Activated CD4-positive, alpha-beta T cell treated with anti-CD3 and anti-CD28 coated beads, Interleukin-2, amount 10 ng/mL, durations not matched to agents 7 days and 5 days (primary cell): ENCODE data around the gene ANO2. TPM values are rescaled to one million over a fixed set of nuclear protein-coding genes. Genes with fewer than 3 reads are reported as not detected.

Source experiments
- CTCF ChIA-PET: fragments of 350-600 bp; sonication (Branson Sonifier 250); formaldehyde crosslinking; loops from one replicate; lab custom pipeline; 2021; ENCODE audit warnings: antibody characterized with exemption; lab: Charles Lee
- POLR2A ChIA-PET: fragments of 350-600 bp; sonication (Branson Sonifier 250); formaldehyde crosslinking; loops from one replicate; lab custom pipeline; 2021; ENCODE audit warnings: antibody characterized with exemption; lab: Charles Lee
- DNase-seq: peaks from one replicate; pipeline ENCODE4 v3.0.0-alpha.2; 2020
- H3K27ac Mint-ChIP-seq: one replicate; pipeline ENCODE4 v1.8.0; 2021; ENCODE audit warnings: mild to moderate bottlenecking, moderate library complexity, mixed read lengths
- H3K27me3 Mint-ChIP-seq: one replicate; pipeline ENCODE4 v1.8.0; 2021; ENCODE audit warnings: mixed read lengths
- H3K36me3 Mint-ChIP-seq: one replicate; pipeline ENCODE4 v1.8.0; 2021; ENCODE audit warnings: low read depth, mixed read lengths
- H3K4me1 Mint-ChIP-seq: one replicate; pipeline ENCODE4 v1.8.0; 2021; ENCODE audit warnings: mixed read lengths
- H3K4me3 Mint-ChIP-seq: one replicate; pipeline ENCODE4 v1.8.0; 2021; ENCODE audit warnings: mild to moderate bottlenecking, moderate library complexity, mixed read lengths
- H3K9me3 Mint-ChIP-seq: one replicate; pipeline ENCODE4 v1.8.0; 2021; ENCODE audit warnings: mixed read lengths
- total RNA-seq, 2 experiments: library from RNA; stranded (reverse); gene quantifications; one replicate each; pipeline ENCODE4 v1.2.3, GENCODE V29; 2021

ANO2 gene
- total RNA-seq, 2 experiments from 2014 or later = not detected

DNA sequence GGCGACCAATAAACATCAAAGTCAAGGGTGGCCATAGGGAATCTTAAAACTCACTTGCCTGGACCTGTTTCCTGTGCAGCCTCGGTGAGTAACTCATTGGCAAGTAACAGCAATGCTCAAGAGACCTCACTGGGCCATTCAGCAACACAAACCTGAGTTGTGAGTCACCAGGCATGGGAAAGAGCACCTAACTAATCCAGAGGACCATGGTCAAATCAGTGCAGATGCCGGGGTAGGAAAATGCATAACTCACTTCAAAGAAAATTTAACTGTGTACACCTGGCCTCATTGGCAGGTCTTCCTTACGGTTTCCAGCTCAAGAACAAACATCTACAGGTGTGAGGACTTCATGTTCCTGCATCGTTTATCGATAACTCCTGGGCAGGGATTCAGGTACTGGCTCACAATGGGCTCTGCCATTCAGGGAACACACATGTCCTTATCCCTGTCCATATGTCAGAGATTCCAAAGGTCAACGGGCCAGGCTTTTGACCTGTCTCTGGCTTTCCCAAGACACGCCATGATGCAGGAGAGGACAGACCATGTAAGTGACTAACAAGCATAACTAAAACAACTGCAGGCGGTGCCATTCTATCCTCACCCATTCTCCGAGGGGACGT lies 211.8 kb downstream of the ANO2 start:
- Mint-ChIP-seq H3K27ac (no peak overlapping the region), H3K4me1 (peaks cover 5% of the 10 kb centered on the region), H3K27me3 (no peaks in the 10 kb centered on the region), H3K4me3 (no peak overlapping the region), H3K9me3 (no peaks in the 10 kb centered on the region), H3K36me3 (no peaks in the 10 kb centered on the region)
- no peak for DNase-seq
- CTCF ChIA-PET = interaction anchor here (1.2 to 2.2 kb wide), 2 partner anchors 12 to 17 kb away, joined by 3 to 6 read pairs; no protein-coding TSS in a partner anchor
- POLR2A ChIA-PET = no interaction called here

DNA sequence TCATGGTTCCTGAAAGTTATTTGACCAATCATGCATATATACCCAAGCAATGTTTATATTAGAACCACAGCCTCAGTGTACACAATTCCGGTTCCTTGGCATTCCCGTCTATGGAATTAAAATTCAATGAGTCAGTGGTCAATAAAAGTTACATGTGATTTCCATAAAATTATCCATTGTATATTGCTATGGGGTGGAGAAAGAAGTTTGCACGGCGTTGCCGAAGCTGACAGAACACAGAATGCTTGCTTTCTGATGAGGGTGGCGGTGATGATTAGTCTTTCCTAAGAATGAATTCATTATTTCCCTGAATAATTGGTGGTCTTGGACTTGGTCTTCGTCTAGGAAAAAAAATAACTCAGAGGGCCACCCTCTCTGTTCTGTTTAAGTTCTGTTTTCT lies 214.1 kb downstream of the ANO2 start:
- H3K9me3 Mint-ChIP-seq = no peaks in the 10 kb centered on the region
- no peak for DNase-seq
- H3K4me3 Mint-ChIP-seq = no peak overlapping the region
- ChIA-PET CTCF (no interaction called here), POLR2A (no interaction called here)
- H3K36me3 Mint-ChIP-seq = no peaks in the 10 kb centered on the region
- H3K4me1 Mint-ChIP-seq = peaks cover 5% of the 10 kb centered on the region
- no peak overlapping the region for H3K27ac Mint-ChIP-seq
- no peaks in the 10 kb centered on the region for H3K27me3 Mint-ChIP-seq

DNA sequence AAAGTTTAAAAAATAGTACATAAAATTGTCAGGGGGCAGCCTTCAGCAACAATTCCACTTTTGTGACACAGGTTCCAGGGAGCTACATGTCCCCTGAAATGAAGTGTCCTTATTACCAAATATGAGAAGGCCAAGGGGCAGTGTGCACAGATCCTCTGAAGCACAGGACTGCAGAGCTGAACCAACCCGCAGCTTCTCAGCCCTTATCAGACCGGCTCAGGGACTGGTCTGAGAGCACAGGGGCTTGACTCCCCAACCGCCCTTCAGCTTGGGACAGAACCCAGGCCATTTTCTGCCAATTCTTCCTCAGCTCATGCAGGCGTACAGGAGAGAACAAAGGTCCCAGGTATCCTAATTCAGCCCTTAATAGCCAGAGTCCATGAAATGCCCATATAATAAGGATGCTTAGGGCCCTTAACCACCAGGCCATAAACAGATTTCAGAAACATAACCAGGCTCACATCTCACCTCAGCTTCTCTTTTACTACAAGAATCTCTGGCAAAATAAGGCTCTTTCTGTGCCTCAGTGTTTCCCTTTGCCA lies 221.3 kb downstream of the ANO2 start:
- Mint-ChIP-seq H3K27me3 (peaks cover 11% of the 10 kb centered on the region), H3K9me3 (no peaks in the 10 kb centered on the region), H3K36me3 (no peaks in the 10 kb centered on the region), H3K27ac (no peak overlapping the region), H3K4me1 (no peaks in the 10 kb centered on the region), H3K4me3 (no peak overlapping the region)
- DNase-seq = no peak
- ChIA-PET POLR2A (no interaction called here), CTCF (no interaction called here)

DNA sequence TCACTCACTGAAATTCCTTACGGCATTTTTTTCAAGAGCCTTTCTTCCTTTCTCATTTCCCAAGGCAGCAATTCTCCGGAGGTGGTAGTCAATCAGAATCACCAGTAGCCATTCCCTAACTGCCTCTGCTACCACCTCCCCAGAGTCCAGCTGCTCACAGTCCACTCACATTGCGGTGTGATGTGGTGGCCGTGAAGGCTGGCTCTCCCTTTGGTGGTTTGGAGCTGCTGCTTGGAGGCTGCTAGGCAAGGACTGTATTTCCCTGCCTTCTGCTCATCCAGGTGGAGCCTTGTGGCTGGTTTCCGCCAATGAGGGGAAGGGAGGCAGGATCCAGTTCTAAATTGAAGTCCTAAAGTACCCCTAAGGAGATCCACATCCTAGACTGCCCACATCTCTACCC lies 222.0 kb downstream of the ANO2 start:
- Mint-ChIP-seq H3K9me3 (no peaks in the 10 kb centered on the region), H3K4me1 (no peaks in the 10 kb centered on the region), H3K27ac (no peak overlapping the region), H3K27me3 (peaks cover 13% of the 10 kb centered on the region), H3K36me3 (no peaks in the 10 kb centered on the region), H3K4me3 (no peak overlapping the region)
- no peak for DNase-seq
- CTCF ChIA-PET = no interaction called here
- POLR2A ChIA-PET = no interaction called here

DNA sequence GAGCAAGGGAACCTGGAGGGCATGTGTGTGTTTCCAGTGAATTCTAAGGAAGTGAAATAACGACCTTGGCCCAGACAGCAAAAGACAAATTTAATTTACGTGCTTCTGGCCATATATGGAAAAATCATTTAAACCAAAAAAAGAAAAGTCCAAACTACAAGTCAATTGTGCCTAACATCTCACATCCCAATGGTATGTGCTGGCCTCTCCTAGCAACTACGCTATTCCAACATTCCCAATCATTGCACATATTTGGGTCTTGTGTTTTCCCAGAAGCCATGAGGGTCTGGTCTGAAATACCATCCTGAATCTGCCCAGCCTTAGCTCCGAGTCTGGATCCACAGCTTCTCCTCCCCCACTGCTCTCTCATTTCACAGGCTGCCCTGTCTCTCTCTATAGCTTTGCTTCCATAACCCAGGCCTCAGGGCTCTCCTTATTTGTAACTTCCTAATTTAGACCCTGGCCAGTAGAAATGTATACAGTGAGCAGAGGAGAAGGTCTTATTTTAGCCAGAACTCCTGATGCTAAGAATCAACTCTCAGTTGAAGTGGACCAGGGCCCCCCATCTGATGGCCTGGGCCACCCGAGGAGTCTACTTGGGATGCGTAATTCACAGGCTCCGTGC lies 224.6 kb downstream of the ANO2 start:
- Mint-ChIP-seq H3K9me3 (no peaks in the 10 kb centered on the region), H3K4me1 (no peaks in the 10 kb centered on the region), H3K36me3 (no peaks in the 10 kb centered on the region), H3K27ac (no peak overlapping the region), H3K27me3 (peaks cover 16% of the 10 kb centered on the region), H3K4me3 (no peak overlapping the region)
- CTCF ChIA-PET = no interaction called here
- no peak for DNase-seq
- POLR2A ChIA-PET = no interaction called here

DNA sequence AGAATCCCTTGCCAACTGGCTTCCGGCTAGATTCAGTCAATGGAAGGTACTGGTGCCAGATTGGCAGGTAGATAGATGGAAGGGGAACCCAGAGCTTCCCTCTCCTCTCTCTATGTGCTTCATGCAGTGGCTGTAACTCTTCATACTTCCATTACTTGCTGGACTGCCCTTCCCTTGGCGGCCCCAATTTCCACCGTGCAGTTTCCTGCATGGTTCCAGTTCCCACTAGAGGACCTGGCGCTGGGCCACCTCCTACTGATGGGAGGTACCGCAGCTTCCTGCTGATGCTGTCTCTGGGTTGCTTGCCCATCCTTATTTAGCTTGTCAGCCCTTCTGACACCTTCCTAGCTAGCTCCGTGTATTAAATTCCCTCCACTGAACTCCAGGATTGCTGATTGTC lies 226.4 kb downstream of the ANO2 start:
- Mint-ChIP-seq H3K27me3 (peaks cover 16% of the 10 kb centered on the region), H3K4me1 (no peaks in the 10 kb centered on the region), H3K27ac (no peak overlapping the region), H3K4me3 (no peak overlapping the region), H3K9me3 (no peaks in the 10 kb centered on the region), H3K36me3 (no peaks in the 10 kb centered on the region)
- no peak for DNase-seq
- ChIA-PET CTCF (no interaction called here), POLR2A (no interaction called here)

DNA sequence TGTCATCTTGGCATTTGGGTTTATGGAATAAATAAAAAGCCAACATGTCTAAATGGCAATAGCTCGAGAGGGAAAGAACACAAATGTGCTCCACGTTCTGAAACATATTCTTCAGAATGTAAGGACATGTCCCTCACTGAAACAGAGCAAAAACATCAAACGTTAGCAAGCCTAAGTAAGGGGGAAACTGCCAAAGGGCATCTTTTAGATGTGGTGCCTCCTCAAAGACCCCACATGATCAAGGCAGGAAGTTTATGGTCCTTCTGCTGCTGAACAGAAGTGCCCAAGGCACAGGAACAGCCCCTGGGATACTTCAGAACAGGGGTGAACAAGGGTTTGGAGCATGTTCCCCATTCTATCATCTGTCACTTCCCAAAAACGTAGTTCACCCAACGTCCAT lies 227.0 kb downstream of the ANO2 start:
- Mint-ChIP-seq H3K27ac (no peak overlapping the region), H3K4me3 (no peak overlapping the region), H3K9me3 (no peaks in the 10 kb centered on the region), H3K4me1 (no peaks in the 10 kb centered on the region), H3K36me3 (no peaks in the 10 kb centered on the region), H3K27me3 (peaks cover 14% of the 10 kb centered on the region)
- DNase-seq = no peak
- ChIA-PET CTCF (no interaction called here), POLR2A (no interaction called here)

DNA sequence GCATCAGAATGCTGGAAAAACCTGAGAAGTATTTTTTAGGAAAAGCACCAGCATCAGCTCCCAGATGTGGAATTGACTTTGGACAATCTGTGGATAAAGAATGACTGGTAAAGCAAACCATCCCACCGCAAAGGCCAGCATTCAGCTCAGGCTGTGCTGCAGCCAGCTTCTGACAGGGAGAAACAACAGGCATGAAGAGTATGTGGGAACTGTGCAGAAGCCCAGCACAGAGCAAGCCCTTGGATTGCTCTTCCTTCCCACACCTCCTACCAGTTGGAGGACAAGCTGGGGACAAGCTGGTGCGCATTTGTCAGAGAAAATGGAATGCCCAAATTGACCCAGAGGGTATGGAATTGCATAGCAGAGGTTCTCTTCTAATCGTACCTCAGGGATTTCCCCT lies 228.1 kb downstream of the ANO2 start:
- Mint-ChIP-seq H3K4me3 (no peak overlapping the region), H3K27ac (no peak overlapping the region), H3K36me3 (no peaks in the 10 kb centered on the region), H3K4me1 (no peaks in the 10 kb centered on the region), H3K9me3 (no peaks in the 10 kb centered on the region), H3K27me3 (peaks cover 10% of the 10 kb centered on the region)
- ChIA-PET POLR2A (no interaction called here), CTCF (interaction anchor here (1.3 kb wide), 1 partner anchor 17 kb away, joined by 3 read pairs; no protein-coding TSS in a partner anchor)
- DNase-seq = no peak

DNA sequence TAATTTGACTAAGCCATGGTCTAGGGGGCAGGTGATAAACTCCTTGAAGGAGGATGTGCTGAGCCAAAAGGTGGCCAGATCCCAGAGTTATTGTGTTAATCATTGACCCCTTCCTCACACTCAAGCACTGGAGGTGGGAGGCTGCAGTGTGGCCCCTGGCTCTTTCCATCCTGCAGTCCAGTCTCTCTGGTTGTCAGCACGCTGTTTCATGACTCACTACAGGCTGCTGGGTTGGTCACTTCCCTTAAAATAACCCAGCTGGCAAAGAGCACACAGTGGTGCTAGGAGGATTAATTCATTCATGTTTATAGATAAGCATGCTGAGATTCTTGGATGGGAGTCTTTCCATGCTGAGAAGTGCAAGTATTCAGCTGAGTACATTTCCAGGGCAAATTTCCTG lies 228.9 kb downstream of the ANO2 start:
- POLR2A ChIA-PET = no interaction called here
- H3K36me3 Mint-ChIP-seq = no peaks in the 10 kb centered on the region
- H3K4me3 Mint-ChIP-seq = no peak overlapping the region
- DNase-seq = no peak
- H3K27ac Mint-ChIP-seq = no peak overlapping the region
- no peaks in the 10 kb centered on the region for H3K9me3 Mint-ChIP-seq
- H3K4me1 Mint-ChIP-seq = no peaks in the 10 kb centered on the region
- peaks cover 10% of the 10 kb centered on the region for H3K27me3 Mint-ChIP-seq
- CTCF ChIA-PET = interaction anchor here (1.3 kb wide), 1 partner anchor 17 kb away, joined by 3 read pairs; no protein-coding TSS in a partner anchor

DNA sequence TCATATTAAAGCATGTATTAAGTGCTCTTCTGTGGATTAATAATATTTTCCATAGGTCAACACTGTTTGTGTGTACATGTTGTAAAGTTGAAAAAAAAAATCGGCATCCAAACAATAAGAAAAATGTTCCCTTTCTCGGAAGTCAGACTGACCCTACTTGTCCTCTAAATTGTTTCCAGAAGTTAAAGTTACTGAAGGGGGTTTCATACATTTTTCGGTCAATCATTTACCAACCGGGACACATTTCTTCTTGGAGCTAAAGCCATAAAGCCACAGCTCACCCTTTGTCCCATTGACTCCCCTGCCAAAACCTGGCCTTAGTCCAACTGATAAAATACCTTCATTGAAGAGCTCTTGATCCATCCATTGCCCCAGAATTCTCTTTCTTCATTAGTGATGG lies 230.0 kb downstream of the ANO2 start:
- Mint-ChIP-seq H3K27me3 (peaks cover 9% of the 10 kb centered on the region), H3K4me1 (no peaks in the 10 kb centered on the region), H3K36me3 (no peaks in the 10 kb centered on the region), H3K9me3 (no peaks in the 10 kb centered on the region), H3K4me3 (no peak overlapping the region), H3K27ac (no peak overlapping the region)
- ChIA-PET POLR2A (no interaction called here), CTCF (interaction anchor here (0.8 kb wide), 1 partner anchor 155 kb away, joined by 6 read pairs; no protein-coding TSS in a partner anchor)
- DNase-seq = no peak

DNA sequence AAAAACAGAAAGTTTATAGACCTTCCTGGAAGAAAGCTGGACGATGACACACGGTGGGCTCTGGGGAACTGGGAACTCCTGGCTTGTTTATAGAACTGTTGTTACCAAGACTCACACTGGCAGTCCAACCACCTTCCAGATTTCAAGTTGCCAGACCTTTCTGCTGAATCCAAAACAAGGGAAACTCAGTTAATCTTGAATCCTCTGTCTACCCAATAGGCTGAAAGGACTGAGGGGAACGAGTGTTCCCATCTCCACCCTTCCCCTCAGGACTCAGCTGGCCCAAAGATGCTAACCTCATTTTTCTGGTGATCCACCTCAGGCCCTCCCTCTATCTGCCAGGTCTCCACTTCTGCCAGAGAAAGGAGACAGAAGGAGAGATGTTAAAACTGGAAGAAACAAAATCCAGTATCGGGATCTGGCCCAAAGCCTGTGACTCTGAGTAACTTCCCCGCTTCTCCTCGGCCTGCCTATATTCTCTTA lies 231.4 kb downstream of the ANO2 start:
- no peak for DNase-seq
- no peaks in the 10 kb centered on the region for H3K9me3 Mint-ChIP-seq
- ChIA-PET POLR2A (no interaction called here), CTCF (no interaction called here)
- peaks cover 4% of the 10 kb centered on the region for H3K4me1 Mint-ChIP-seq
- H3K36me3 Mint-ChIP-seq = no peaks in the 10 kb centered on the region
- no peak overlapping the region for H3K27ac Mint-ChIP-seq
- H3K4me3 Mint-ChIP-seq = no peak overlapping the region
- H3K27me3 Mint-ChIP-seq = peaks cover 3% of the 10 kb centered on the region

DNA sequence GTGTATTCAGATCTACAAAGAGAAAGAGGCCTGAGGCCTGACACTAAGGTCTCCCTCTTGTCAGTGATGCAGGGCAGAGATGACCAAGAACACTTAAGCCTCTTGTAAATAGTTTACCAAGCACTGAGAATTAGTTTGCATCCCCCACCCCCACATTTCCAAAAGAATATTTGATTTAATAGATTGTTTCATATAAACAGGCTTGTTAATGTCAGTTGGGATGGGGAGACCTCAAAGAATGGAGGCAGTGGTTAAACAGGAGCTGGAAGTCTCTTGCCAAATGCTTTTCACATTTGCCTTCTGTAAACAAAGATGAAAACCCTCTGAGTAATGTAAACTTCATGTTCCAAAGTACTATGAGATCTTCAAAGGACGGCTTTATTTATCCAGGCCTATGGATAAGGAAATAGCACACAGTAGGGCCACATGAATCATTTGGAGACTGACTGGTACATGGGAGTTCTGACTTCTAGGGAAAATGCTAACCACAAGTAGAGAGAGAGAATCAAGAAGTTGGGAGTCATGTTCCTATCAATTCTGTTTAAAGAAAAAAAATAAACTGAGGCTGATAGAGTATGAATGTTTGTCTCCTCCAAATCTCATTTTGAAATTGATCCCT lies 234.7 kb downstream of the ANO2 start:
- CTCF ChIA-PET = no interaction called here
- peaks cover 2% of the 10 kb centered on the region for H3K9me3 Mint-ChIP-seq
- H3K4me3 Mint-ChIP-seq = no peak overlapping the region
- no peaks in the 10 kb centered on the region for H3K36me3 Mint-ChIP-seq
- no peak for DNase-seq
- POLR2A ChIA-PET = no interaction called here
- H3K4me1 Mint-ChIP-seq = peaks cover 4% of the 10 kb centered on the region
- H3K27ac Mint-ChIP-seq = no peak overlapping the region
- H3K27me3 Mint-ChIP-seq = peaks cover 2% of the 10 kb centered on the region

DNA sequence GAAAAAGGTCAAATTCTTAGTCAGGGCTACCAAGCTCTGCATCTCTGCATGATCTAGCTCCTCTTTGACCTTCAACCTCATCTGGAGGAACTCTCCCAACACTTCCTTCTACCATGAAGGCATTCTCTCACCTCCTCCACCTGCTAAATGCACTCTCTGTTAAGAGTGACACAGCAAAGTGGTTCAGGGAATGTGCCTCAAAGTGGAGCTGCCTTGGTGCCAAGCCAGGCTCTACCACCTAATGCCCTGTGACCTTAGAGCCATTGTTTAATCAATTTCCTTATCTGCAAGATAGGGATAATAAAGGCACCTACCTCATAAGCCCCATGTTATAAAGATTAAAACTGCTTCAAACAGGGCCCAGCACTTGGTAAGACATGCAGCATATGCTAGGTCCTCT lies 236.7 kb downstream of the ANO2 start:
- no peak for DNase-seq
- H3K27ac Mint-ChIP-seq = no peak overlapping the region
- CTCF ChIA-PET = no interaction called here

More for the DNA sequence above, 236.7 kb downstream of the ANO2 start:
- Mint-ChIP-seq H3K36me3 (no peaks in the 10 kb centered on the region), H3K27me3 (peaks cover 2% of the 10 kb centered on the region), H3K4me1 (peaks cover 4% of the 10 kb centered on the region), H3K9me3 (peaks cover 2% of the 10 kb centered on the region), H3K4me3 (no peak overlapping the region)
- POLR2A ChIA-PET = interaction anchor here (0.6 kb wide), 1 partner anchor 301 kb away, joined by 3 read pairs; no protein-coding TSS in a partner anchor
